Stimulated activated CD4-positive, alpha-beta T cell treated with anti-CD3 and anti-CD28 coated beads, Interleukin-4, amount 100 ng/mL, for 24 hours (primary cell): Measurements from ENCODE around the gene BMERB1.
"Not testable (repeated sequence)": the region's sequence is repeated elsewhere in the genome, so short reads cannot be mapped to it uniquely, and the experiment has no call there.

Experiments
- DNase-seq: peaks from one replicate; pipeline ENCODE4 v3.0.0-alpha.2; 2020

The BMERB1 gene

DNA sequence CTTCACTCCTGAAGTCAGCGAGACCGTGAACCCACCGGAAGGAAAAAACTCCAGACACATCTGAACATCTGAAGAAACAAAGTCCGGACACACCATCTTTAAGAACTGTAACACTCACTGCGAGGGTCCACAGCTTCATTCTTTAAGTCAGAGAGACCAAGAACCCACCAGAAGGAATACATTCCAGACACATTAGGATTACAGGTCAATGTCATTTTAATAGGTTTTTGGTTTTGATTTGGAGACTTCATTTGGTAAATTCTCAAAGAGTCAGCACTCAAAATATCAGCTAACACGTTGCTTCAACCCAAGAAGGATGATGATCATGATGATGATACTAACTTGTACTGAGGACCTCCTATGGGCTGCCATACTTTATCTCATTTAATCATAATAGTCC lies 7.6 kb upstream of the BMERB1 start:
- no peak for DNase-seq

DNA sequence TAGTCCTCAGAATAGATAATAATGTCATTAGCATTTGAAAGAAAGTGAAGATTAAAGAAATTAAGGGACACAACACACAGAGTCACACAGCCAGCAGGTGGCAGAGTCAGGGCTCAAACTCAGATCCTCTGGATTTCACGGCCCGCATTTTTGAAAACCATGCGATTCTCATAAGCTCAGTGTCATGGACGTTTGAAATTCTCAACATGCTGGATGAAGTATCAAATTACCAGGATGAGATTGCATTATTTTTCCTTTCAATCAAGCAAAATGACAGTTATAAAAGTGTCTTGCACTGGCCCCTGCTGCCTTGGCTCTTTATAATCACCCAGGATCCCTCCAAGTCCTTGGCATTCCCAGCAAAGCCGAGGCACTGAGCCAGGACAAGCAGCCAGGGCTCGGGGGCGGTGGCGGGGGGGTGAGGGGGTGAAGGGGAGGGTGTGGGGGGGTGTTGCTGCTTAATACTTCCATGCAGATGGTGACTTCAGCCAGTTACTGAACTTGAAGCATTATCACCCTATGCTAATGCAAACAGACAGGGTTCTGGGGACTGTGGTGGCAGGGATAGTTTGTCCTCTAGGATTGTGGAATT lies 6.6 kb upstream of the BMERB1 start:
- DNase-seq, result peak; percentile 67

DNA sequence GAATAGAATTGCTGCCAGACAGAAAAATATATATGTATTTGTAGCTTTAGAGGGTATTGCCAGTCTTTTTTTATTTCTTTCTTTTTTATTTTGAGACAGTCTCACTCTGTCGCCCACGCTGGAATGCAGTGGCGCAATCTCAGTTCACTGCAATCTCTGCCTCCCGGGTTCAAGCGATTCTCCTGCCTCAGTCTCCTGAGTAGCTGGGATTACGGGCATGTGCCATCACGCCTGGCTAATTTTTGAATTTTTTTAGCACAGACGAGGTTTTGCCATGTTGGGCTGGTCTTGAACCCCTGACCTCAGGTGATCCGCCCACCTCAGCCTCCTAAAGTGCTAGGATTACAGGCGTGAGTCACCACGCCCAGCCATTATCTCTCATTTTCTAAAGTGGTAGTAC lies 3.5 kb upstream of the BMERB1 start:
- DNase-seq, result not testable (repeated sequence)

DNA sequence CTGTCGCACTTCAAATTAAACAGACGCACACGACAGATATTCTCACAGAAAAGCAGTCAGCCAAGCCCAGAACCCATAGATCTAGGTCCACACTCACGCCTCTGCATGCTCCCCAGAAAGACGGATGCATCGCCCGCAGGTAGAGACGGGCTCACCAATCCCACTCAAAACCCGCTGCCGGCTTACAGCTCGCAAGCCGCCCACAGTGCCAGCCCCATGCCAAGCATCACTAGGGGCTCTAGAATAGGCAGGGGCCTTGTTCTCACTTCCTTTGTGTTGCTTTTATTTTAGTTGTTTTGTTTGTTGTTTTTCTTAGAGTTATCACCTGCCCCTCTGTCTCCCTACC lies 336 bp upstream of the BMERB1 start:
- no peak for DNase-seq

DNA sequence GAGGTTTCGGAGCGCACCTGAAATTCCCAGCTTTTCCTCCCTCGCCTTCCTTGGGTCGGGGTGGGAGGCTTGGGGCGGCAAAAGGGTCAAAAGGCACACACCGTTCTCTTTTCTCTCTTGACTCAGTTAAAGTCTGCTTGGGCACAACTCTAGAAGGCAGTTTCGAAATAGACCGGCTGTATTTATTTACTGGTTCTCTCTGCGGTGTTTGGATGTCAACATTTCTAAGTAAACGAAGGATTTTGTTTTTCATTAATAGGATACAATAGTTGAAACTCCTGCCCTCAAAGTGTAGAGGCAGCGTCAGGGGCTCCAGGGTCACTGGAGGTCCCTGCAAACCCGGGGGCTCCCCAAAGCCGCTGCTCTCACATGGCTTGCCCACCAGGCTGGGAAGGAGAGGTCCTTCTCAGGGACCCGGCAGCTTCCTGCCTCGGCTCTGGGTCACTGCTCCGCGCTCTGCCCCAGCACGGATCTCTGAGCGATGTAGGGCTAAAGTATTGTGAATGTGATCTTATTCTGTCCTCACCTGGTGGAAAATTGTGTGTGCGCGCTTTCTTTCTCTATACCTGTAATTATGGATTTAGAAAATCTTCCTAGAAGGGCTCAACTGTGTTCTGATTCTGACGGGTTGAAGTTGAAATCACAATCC lies 952 bp downstream of the BMERB1 start:
- no peak for DNase-seq

DNA sequence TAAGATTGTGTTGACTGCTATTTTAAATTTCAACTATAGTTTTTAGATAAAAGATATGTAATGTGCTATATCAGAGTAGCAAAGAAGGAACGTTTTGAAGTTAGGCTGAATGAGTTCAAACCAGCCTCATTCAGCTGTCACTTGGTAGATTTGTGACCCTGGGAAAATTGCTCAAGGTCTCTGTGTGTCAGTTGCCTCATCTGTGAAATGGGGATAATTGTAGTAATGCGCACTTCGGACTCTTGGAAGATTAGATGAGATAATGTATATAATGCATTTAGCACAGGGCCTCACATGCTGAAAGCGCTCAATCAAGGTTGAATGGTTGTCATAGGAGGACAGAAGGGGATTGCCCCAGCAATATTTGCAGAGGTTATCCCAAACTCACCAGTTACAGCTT lies 4.7 kb downstream of the BMERB1 start:
- DNase-seq, result no peak

DNA sequence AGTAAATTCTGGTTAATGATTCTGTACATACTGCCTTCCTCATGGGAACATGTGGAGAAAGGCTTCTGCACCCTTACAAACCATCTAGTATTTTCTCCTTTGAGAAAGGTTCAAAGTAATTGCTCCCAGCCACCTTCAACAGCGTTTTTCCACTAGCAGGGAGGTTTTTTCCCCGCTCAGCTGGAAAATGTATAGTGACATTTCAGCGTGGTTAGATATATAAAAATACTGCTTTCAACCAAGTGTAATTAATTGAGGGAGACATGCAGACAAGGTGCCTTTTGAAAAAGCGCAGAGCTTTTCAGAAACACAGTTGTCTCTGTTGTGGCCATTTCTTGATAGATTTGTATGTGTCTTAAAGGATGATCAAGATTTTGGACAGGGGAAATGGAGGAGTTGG lies 5.1 kb downstream of the BMERB1 start:
- no peak for DNase-seq

DNA sequence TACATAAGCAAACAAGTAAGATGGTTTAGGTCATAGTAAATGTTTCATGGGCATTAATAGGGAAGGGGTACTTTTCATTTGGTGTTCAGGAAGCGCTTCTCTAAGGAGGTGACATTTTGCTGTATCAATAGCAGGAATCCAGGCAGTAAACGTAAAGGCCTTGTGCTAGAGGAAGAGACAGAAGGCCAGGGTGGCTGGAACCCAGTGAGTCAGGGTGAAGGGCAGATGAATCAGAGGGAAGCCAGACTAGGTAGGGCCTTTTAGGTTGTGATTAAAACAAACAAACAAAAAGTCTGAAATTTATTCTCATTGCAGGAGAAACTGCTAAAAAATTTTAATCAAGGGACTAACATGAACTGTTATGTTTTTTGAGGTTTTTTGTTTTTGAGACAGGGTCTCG lies 6.5 kb downstream of the BMERB1 start:
- DNase-seq, result no peak

DNA sequence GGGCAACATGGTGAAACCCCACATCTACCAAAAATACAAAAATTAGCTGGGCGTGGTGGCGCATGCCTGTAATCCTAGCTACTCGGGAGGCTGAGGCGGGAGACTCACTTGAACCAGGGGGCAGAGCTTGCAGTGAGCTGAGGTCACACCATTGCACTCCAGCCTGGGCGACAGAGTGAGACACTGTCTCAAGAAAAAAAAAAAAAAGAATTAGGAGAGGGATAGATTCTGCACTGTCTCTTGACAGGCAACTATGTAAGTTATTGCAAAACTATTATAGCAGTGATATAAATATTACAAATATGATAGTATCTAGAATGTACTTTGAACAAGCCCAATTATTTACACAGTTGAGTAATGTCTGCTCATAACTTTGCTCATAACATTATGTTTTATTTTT lies 7.8 kb downstream of the BMERB1 start:
- DNase-seq, result not testable (repeated sequence)

DNA sequence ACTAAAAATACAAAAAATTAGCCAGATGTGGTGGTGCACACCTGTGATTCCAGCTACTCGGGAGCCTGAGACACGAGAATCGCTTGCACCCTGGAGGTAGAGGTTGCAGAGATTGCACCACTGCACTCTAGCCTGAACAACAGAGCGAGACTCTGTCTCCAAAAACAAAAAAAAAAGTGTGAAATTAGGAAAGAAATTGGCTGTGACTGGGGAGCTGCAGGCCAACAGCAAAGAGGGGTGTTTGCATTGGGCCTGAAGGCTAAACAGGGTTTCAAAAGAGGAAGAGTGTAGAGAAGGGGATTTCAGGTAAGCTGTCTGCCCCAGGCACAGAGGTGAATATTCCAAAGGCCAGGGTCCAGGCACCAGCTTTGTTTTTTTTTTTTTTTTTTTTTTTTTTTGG lies 9.4 kb downstream of the BMERB1 start:
- DNase-seq, result no peak

DNA sequence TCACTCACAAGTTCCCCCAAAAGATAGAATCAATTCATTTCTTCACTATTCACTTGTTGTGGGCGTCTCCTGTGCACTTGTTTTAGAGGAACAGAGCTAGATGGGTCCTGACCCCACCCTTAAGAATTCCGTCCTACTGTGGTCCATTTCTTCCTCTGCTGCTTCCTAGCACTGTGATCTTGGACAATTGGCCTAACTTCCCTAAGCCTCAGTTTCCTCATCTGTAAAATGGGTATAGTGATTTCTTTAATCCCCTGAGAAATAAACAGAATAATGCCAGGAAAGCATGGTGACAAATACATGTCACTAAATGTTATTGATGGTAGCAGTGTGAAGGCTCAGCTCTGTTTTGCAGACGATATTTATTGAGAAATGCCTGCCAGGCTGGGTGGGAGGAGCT lies 9.9 kb downstream of the BMERB1 start:
- DNase-seq, result no peak

DNA sequence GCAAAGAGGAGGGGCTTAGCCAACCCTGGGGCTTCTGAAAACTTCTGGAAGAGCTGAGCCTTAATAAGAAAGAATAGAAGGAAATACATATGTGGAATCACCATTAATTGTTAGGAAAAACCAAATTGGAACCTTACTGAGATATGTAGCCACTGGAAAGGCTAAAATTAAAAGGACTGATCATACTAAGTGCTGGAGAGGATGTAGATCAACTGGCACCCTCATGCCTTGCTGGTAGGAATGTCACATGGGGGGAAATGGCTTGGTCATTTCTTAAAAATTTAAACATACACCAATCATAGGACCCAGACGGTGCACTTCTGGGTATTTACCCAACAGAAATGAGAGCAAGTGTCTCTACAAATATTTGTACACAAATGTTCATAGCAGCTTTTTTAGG lies 11.1 kb downstream of the BMERB1 start:
- no peak for DNase-seq

DNA sequence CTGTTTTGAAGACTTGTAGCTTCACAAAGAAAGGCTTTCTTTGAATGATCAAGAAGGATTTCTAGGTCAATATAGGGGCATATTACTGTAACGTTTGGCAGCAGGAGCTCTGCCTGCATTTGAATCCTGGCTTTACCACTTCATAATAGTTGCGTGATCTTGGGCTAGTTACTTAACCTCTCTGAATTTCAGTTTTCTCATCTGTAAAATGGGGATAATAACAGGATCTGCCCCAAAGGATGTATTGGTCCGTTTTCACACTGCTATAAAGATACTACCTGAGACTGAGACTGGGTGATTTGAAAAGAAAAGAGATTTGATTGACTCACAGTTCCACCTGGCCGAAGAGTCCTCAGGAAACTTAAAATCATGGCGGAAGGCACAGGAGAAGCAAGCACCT lies 12.5 kb downstream of the BMERB1 start:
- no peak for DNase-seq

DNA sequence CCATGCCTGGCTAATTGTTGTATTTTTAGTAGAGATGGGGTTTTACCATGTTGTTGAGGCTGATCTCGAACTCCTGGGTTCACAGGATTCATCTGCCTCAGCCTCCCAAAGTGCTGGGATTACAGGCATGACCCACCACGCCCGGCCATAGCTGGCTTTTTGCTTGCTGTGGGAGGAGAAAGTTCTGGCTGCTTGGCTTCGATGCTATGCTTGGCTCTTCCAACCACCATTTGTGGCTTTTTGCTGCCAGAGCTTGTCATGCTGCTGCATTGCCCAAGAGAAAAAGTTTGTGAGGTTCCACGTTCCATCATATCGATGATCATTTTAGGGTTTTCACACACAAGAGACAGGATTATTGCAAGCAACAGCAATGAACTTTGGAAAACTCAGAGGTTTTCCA lies 16.2 kb downstream of the BMERB1 start:
- no peak for DNase-seq

DNA sequence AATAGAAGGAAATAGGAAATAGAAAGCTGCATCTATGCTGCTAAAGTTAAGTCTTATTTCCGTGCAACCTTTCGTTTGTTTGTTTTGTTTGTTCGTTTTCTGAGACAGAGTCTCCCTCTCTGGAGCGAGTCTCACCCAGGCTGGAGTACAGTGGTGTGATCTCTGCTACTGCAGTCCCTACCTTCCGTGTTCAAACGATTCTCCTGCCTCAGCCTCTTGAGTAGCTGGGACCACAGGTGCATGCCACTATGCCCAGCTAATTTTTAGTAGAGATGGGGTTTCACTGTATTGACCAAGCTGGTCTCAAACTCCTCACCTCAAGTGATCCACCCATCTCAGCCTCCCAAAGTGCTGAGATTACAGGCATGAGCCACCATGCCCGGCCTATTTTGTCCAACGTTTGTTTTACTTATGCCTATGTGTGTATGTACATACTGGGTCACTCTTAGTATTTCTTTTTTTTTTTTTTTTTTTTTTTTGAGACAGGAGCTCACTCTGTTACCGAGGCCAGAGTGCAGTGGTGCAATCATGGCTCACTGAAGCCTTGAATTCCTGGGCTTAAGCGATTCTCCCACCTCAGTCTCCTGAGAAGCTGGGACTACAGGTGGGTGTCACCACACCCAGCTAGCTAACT lies 16.8 kb downstream of the BMERB1 start:
- DNase-seq, result no peak

DNA sequence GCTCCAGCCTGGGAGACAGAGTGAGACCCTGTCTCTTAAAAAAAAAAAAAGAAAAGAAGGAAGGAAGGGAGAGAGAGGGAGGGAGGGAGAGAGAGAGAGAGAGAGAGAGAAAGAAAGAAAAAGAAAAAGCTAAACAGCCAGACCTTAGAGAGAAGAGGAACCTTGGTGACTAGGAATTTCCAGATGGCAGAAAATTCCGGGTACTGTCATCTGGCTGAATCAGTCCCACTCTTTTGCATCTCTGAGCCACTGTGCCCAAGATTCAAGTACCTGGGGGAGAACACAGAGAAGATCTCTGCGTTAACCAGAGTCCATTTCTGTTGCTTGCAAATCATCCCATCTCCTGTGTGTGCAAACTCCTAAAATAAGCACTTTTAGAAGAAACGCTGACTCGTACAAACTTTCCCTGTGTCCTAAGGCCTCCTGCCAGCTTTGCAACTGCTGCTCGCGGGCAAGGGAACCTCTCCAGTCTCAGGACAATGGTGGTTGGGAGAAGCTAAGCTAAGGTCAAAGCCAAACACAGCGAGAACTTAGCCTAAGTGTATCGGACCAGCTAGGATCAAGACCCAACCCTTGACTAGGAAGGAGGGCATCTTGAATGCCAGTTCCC lies 18.0 kb downstream of the BMERB1 start:
- DNase-seq, result no peak

DNA sequence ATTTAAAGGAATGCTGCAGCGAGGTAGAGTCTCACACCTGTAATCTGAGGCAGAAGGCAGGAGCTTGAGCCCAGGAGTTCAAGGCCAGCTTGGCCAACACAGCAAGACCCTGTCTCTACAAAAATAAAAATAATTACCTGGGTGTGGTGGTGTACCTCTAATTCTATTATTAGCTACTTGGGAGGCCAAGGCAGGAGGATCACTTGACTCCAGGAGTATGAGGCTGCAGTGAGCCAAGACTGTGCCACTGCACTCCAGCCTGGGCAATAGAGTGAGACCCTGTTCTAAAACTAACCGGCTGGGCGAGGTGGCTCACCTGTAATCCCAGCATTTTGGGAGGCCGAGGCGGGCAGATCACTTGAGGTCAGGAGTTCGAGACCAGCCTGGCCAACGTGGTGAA lies 18.9 kb downstream of the BMERB1 start:
- DNase-seq, result not testable (repeated sequence)

DNA sequence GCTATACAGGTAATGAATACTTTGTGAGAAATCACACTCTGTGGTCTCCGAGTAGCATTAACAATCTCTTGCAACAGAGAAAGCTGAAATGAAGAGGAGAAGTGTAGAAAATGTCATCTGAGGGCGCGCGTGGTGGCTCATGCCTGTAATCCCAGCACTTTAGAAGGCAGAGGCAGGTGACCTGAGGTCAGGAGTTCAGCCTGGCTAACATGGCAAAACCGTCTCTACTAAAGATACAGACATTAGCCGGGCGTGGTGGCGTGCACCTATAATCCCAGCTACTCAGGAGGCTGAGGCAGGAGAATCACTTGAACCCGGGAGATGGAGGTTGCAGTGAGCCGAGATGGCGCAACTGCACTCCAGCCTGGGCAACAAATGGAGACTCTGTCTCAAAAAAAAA lies 20.5 kb downstream of the BMERB1 start:
- DNase-seq, result not testable (repeated sequence)

DNA sequence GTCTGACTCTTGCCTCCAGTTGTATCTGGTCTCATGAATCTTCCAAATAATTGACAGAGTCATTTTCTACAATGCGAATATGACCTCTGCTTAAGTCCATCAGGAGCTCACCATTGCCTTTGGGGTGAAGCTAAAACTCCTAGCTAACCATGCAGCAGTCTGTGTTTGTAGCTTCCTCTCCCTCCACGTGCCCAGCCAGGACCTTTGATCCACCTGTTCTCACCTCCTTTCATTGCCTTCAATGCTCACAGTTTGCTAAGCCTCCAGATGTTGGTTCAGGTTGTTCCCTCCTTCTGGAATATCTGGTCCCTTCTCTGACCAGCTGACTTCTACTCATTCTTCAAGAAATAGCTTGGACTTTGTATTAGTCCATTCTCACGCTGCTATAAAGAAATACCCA lies 23.0 kb downstream of the BMERB1 start:
- no peak for DNase-seq

DNA sequence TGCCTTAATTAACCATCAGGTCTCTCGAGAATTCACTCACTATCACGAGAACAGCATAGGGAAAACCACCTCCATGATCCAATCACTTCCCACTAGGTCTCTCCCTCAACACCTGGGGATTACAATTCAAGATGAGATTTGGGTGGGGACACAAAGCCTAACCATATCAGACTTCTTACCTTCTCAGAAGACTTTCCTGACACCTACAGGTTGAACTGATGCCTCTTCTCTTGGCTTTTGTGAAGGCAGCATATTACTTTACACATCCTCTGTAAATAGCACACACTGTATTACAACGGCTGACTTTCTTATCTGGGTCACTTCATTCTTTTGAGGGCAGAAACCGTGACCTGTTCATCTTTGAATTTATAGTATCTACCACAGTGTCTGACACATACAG lies 23.6 kb downstream of the BMERB1 start:
- no peak for DNase-seq

DNA sequence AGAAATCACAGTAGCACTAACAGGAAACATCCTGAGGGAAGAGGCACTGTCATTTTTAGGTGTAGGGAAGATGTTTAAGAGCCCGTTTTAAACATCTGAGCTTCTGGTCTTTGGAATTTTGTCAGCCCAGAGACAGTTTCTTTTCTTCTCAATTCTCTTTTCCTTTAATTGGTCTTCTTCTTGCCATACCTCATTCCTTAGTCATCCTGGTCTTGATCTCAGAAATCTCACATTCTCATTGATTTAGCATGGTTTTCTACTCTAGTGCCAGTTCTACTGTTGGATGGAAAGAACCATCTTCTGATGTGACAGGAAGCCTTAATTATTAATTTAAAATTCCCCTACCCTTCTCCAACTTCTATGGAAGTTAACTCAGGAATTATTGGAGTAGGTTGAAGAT lies 25.4 kb downstream of the BMERB1 start:
- no peak for DNase-seq

DNA sequence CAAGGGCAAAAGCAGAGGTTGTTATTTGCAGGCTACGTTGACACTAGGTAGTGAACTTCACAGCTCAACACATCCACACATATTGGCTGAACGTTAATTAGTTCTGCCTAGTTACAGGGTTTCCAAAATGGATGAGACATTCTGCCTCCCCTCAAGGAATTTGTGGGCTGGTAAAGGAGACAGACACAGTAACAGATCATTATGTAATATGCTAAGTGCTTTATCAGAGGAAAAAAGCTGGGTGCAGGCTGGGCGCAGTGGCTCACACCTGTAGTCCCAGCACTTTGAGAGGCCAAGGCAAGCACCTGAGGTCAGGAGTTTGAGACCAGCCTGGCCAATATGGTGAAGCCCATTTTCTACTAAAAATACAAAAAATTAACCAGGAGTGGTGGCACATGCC lies 26.2 kb downstream of the BMERB1 start:
- no peak for DNase-seq

DNA sequence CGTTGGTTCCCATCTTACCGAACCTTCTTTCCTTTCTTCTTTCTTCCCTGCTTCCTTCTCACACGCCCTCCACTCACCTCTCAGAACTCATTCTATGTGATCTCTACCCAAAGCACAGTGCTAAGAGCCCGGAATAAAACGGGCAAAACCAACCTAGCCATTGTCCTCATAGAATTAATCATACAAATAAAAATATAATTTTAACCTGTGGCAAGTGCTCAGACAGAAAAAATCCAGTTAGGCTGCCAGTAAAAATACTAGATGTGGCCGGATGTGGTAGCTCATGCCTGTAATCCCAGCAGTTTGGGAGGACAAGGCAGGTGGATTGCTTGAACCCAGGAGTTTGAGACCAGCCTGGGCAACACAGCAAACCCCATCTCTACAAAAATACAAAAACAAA lies 27.0 kb downstream of the BMERB1 start:
- no peak for DNase-seq

DNA sequence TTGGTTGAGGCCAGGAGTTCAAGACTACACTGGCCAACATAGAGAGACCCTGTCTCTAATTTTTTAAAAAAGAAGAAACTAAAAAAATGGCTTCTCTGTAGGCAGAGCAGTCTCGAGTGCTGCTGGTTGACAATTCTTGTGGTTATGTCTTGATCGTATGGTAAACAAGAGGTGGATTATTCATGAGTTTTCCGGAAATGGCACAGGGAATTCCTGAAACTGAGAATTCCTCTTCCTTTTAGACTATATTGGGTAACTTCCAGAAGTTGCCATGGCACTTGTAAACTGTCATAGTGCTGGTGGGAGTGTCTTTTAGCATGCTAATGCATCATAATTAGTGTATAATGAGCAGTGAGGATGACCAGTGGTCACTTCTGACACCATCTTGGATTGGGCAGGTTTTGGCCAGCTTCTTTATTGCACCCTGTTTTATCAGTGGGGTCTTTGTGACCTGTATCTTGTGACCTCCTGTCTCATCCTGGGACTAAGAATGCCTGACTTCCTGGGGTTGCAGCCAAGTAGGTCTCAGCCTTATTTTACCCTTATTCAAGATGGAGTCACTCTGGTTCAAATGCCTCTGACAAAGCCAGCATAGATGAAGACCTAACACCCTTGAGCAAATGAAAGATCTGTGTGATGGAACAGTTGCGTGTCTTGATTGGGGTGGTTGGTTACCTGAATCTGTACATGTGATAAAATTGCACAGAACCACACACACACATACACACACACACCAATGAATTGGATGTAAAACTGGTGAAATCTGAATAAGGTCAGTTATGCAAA lies 30.2 kb downstream of the BMERB1 start:
- no peak for DNase-seq
